Stomach (tissue), 4 donors: Measurements from ENCODE around the gene CSRP1.

ENCODE experiments used
- EP300 ChIP-seq: sonication (generic); formaldehyde crosslinking; IDR thresholded peaks from one replicate; pipeline ENCODE4 v1.6.1; 2017; ENCODE audit warnings: antibody characterized with exemption
- POLR2A ChIP-seq, 4 donors: fragments of 450-650 bp; IDR thresholded peaks; one replicate each; pipeline ENCODE4 v1.6.1; 2016; ENCODE audit warnings: antibody characterized with exemption in 4 of 4, control low read depth in 2 of 4, mild to moderate bottlenecking in 1 of 4, moderate library complexity in 1 of 4

- TF ChIP-seq EP300 (no peak), POLR2A (IDR thresholded peaks at IDR 0.05) (no peak)
Observed at GRCh38 chr1:201553496-201554189, 46.7 kb upstream of the CSRP1 start.
